PC-9 (cell line): Measurements from ENCODE around the gene TXNRD1.

Source experiments
- EZH2 ChIP-seq: fragments of 200-600 bp; sonication (generic); IDR thresholded peaks from 2 replicates; pipeline ENCODE4 v1.8.0; 2017; ENCODE audit warnings: antibody characterized with exemption, low read depth
- TF ChIP-seq, protein P1 (sequence below): fragments of 200-600 bp; sonication (generic); conservative IDR thresholded peaks from 2 replicates; pipeline ENCODE4 v1.6.1; 2017; ENCODE audit warnings: mixed run types, antibody characterized with exemption, mild to moderate bottlenecking, moderate library complexity

DNA sequence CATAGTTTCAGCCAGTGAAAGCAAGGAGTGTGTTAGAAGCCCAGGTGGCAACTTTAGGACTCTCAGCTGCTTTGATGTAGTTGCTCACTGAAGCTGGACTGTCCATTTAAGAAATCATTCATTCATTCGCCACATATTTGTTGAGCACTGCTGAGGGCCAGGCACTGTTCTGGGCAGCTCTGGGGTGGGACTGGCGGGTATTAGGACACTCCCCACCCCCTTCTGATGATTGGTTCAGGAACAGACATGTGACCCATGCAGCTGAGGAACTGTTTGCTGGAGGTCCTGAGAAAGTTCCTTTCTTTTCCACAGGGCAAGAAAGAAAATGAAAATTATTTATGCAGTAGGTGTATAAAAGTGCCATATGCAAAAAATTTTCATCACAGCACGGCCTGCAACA, 170.9 kb downstream of the TXNRD1 start:
- no peak for TF ChIP-seq EZH2
- TF ChIP-seq, protein P1, sequence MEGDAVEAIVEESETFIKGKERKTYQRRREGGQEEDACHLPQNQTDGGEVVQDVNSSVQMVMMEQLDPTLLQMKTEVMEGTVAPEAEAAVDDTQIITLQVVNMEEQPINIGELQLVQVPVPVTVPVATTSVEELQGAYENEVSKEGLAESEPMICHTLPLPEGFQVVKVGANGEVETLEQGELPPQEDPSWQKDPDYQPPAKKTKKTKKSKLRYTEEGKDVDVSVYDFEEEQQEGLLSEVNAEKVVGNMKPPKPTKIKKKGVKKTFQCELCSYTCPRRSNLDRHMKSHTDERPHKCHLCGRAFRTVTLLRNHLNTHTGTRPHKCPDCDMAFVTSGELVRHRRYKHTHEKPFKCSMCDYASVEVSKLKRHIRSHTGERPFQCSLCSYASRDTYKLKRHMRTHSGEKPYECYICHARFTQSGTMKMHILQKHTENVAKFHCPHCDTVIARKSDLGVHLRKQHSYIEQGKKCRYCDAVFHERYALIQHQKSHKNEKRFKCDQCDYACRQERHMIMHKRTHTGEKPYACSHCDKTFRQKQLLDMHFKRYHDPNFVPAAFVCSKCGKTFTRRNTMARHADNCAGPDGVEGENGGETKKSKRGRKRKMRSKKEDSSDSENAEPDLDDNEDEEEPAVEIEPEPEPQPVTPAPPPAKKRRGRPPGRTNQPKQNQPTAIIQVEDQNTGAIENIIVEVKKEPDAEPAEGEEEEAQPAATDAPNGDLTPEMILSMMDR: no peak
